ENCODE data around the gene TMEM52.
"Not testable (repeated sequence)": the region's sequence is repeated elsewhere in the genome, so short reads cannot be mapped to it uniquely, and the experiment has no call there.

- not testable (repeated sequence) for TF ChIP-seq CTCF, POLR2A, EP300 (IDR thresholded peaks at IDR 0.05)
These were observed 15.8 kb upstream of the TMEM52 start for GRCh38 chr1:1934848-1935247.
